ENCODE results near the gene AQP6.

- TF ChIP-seq CTCF (IDR thresholded peaks at IDR 0.05) (no peak), EP300 (IDR thresholded peaks at IDR 0.05; ENCODE audit: borderline replicate concordance in 1 of 2, low read depth in 1 of 2, low read length in 1 of 2) (no peak), RCOR1 (IDR thresholded peaks at IDR 0.05; ENCODE audit: low read length) (no peak), RAD21 (IDR thresholded peaks at IDR 0.05; ENCODE audit: low read length) (no peak), NRF1 (IDR thresholded peaks at IDR 0.05; ENCODE audit: low read depth, low read length) (no peak)
Observed at GRCh38 chr12:49972641-49973360, at the start of gene AQP6.

Measured in SK-N-SH (cell line).